ENCODE results near the gene CYTL1. TPM values are rescaled to one million over a fixed set of nuclear protein-coding genes. Genes with fewer than 3 reads are reported as not detected.

The CYTL1 gene
- polyA plus RNA-seq, 1 donor (not counting 4 experiments of a cell fraction or from before 2014, with no cell fraction given): 0.30 TPM

DNA sequence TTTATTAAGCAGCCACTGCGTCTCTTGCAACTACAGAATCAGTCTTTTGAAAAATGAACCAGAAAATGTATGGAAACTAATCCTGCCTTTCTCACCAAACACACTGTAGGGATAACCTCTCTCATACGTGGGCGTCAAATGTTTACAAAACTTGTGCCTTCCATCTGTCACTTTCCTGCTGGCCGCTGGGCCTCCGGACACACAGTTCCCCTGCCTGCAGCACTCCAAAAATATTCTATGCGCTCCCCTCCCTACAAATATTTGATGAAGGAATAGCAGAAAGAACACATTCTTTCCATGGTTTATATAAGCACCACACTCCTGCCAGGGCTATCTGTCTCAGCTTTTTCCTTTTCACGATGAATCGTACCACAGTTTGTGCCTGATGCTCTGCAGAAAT, 14.9 kb upstream of the CYTL1 start:
- dilution Hi-C loops (cut with MboI; ENCODE audit: extremely low pct_ligation_motif_present, low sequenced_read_pairs): no loop called here

GRCh38 chr4:5033281-5033841, 14.1 kb upstream of the CYTL1 start:
- no peaks in the 10 kb centered on the region for H3K9me3 ChIP-seq (ENCODE audit: control insufficient read depth, low read depth, low read length)
- dilution Hi-C loops (cut with MboI; ENCODE audit: extremely low pct_ligation_motif_present, low sequenced_read_pairs): no loop called here
- no peak overlapping the region for H3K27ac ChIP-seq (ENCODE audit: control insufficient read depth, insufficient read depth, low read length)
- H3K4me2 ChIP-seq (ENCODE audit: control insufficient read depth, extremely low read depth, insufficient read depth, low read depth, low read length): peak overlapping the region; percentile 31
- H3K27me3 ChIP-seq (ENCODE audit: control insufficient read depth, extremely low read depth, insufficient read depth, low read length): no peaks in the 10 kb centered on the region
- peaks cover 29% of the 10 kb centered on the region for H3K4me1 ChIP-seq (ENCODE audit: control insufficient read depth, extremely low read depth, insufficient read depth, low read length)
- H2AFZ ChIP-seq (ENCODE audit: control insufficient read depth, low read length): peak overlapping the region; percentile 87
- H3K79me2 ChIP-seq (ENCODE audit: control insufficient read depth, insufficient read depth, low read length): no peaks in the 10 kb centered on the region
- FAIRE-seq (peak; percentile 65), DNase-seq (ENCODE audit: low read depth, low spot score) (no peak)
- no peaks in the 10 kb centered on the region for H3K9me1 ChIP-seq (ENCODE audit: control insufficient read depth, extremely low read depth, insufficient read depth, low read length)
- H4K20me1 ChIP-seq (ENCODE audit: control insufficient read depth, extremely low read depth, insufficient read depth, low read length): no peaks in the 10 kb centered on the region
- TF ChIP-seq EZH2 (IDR thresholded peaks at IDR 0.05; ENCODE audit: low read length): no peak
- no peak for TF ChIP-seq CTCF (optimal IDR thresholded peaks at IDR 0.05 in 1 of 3, IDR thresholded peaks at IDR 0.05 in 1 of 3, conservative IDR thresholded peaks at IDR 0.05 in 1 of 3; ENCODE audit: extremely low read depth in 1 of 3, insufficient read depth in 2 of 3, low read length in 3 of 3)
- H3K9ac ChIP-seq (ENCODE audit: control insufficient read depth, extremely low read depth, insufficient read depth, low read length): no peak overlapping the region
- H3K36me3 ChIP-seq (ENCODE audit: control insufficient read depth in 2 of 2, extremely low read depth in 1 of 2, insufficient read depth in 2 of 2, low read length in 2 of 2): no peaks in the 10 kb centered on the region
- H3K4me3 ChIP-seq (ENCODE audit: control insufficient read depth in 2 of 3, extremely low read depth in 1 of 3, insufficient read depth in 2 of 3, low read depth in 1 of 3, low read length in 3 of 3): peak overlapping the region in 1 of 3 experiments; percentile 18

More for the DNA sequence above, 14.9 kb upstream of the CYTL1 start:
- no peaks in the 10 kb centered on the region for H3K79me2 ChIP-seq (ENCODE audit: control insufficient read depth, insufficient read depth, low read length)
- H3K36me3 ChIP-seq (ENCODE audit: control insufficient read depth in 2 of 2, extremely low read depth in 1 of 2, insufficient read depth in 2 of 2, low read length in 2 of 2): no peaks in the 10 kb centered on the region
- FAIRE-seq: no peak
- no peaks in the 10 kb centered on the region for H3K27me3 ChIP-seq (ENCODE audit: control insufficient read depth, extremely low read depth, insufficient read depth, low read length)
- H4K20me1 ChIP-seq (ENCODE audit: control insufficient read depth, extremely low read depth, insufficient read depth, low read length): no peaks in the 10 kb centered on the region
- H3K9ac ChIP-seq (ENCODE audit: control insufficient read depth, extremely low read depth, insufficient read depth, low read length): no peak overlapping the region
- no peaks in the 10 kb centered on the region for H3K9me3 ChIP-seq (ENCODE audit: control insufficient read depth, low read depth, low read length)
- no peak overlapping the region for H2AFZ ChIP-seq (ENCODE audit: control insufficient read depth, low read length)
- TF ChIP-seq CTCF (optimal IDR thresholded peaks at IDR 0.05 in 1 of 3, IDR thresholded peaks at IDR 0.05 in 1 of 3, conservative IDR thresholded peaks at IDR 0.05 in 1 of 3; ENCODE audit: extremely low read depth in 1 of 3, insufficient read depth in 2 of 3, low read length in 3 of 3): no peak
- no peak overlapping the region for H3K4me2 ChIP-seq (ENCODE audit: control insufficient read depth, extremely low read depth, insufficient read depth, low read depth, low read length)
- DNase-seq (ENCODE audit: low read depth, low spot score): no peak
- H3K9me1 ChIP-seq (ENCODE audit: control insufficient read depth, extremely low read depth, insufficient read depth, low read length): no peaks in the 10 kb centered on the region
- H3K27ac ChIP-seq (ENCODE audit: control insufficient read depth, insufficient read depth, low read length): no peak overlapping the region
- peaks cover 31% of the 10 kb centered on the region for H3K4me1 ChIP-seq (ENCODE audit: control insufficient read depth, extremely low read depth, insufficient read depth, low read length)
- H3K4me3 ChIP-seq (ENCODE audit: control insufficient read depth in 2 of 3, extremely low read depth in 1 of 3, insufficient read depth in 2 of 3, low read depth in 1 of 3, low read length in 3 of 3): no peak overlapping the region
